ENCODE data around the gene RNF144B. TPM values are rescaled to one million over a fixed set of nuclear protein-coding genes. Genes with fewer than 3 reads are reported as not detected.
A peak's percentile ranks its signal among the peaks of the same experiment; 100 is the strongest.
"Not testable (repeated sequence)": the region's sequence is repeated elsewhere in the genome, so short reads cannot be mapped to it uniquely, and the experiment has no call there.

The RNF144B gene
- total RNA-seq, 1 donor from 2014 or later: 5.7 TPM

- Mint-ChIP-seq H3K27ac (no peak overlapping the region), H3K4me3 (ENCODE audit: low read depth) (no peak overlapping the region), H3K4me1 (ENCODE audit: low read depth) (peaks cover 19% of the 10 kb centered on the region), H3K9me3 (no peaks in the 10 kb centered on the region), H3K36me3 (ENCODE audit: low read depth) (no peaks in the 10 kb centered on the region), H3K27me3 (ENCODE audit: low read depth) (peaks cover 18% of the 10 kb centered on the region)
- no peak for DNase-seq (ENCODE audit: low spot score)
- intact Hi-C loops (cut with micrococcal nuclease): loop anchor here (5.0 kb wide), 1 partner anchor 103 kb away; no protein-coding TSS in a partner anchor
These were observed 2.5 kb upstream of the RNF144B start for GRCh38 chr6:18384621-18385020.

- H3K4me1 Mint-ChIP-seq (ENCODE audit: low read depth): peaks cover 31% of the 10 kb centered on the region
- peak overlapping the region; percentile 1 for H3K27ac Mint-ChIP-seq
- no peak for DNase-seq (ENCODE audit: low spot score)
- no peaks in the 10 kb centered on the region for H3K9me3 Mint-ChIP-seq
- H3K27me3 Mint-ChIP-seq (ENCODE audit: low read depth): peaks cover 12% of the 10 kb centered on the region
- intact Hi-C loops (cut with micrococcal nuclease): loop anchor here (2.0 to 5.0 kb wide), 2 partner anchors 58 to 101 kb away; no protein-coding TSS in a partner anchor
- peak overlapping the region; percentile 84 for H3K4me3 Mint-ChIP-seq (ENCODE audit: low read depth)
- H3K36me3 Mint-ChIP-seq (ENCODE audit: low read depth): no peaks in the 10 kb centered on the region
These were observed 713 bp upstream of the RNF144B start for GRCh38 chr6:18386298-18386976.

- no peak for DNase-seq (ENCODE audit: low spot score)
- Mint-ChIP-seq H3K9me3 (no peaks in the 10 kb centered on the region), H3K4me1 (ENCODE audit: low read depth) (peaks cover 27% of the 10 kb centered on the region), H3K4me3 (ENCODE audit: low read depth) (peak overlapping the region; percentile 84), H3K27ac (no peak overlapping the region), H3K36me3 (ENCODE audit: low read depth) (no peaks in the 10 kb centered on the region), H3K27me3 (ENCODE audit: low read depth) (peaks cover 12% of the 10 kb centered on the region)
- intact Hi-C loops (cut with micrococcal nuclease): loop anchor here (5.0 kb wide), 1 partner anchor 99 kb away; no protein-coding TSS in a partner anchor
These were observed 1.1 kb downstream of the RNF144B start for GRCh38 chr6:18388271-18388670.

DNA sequence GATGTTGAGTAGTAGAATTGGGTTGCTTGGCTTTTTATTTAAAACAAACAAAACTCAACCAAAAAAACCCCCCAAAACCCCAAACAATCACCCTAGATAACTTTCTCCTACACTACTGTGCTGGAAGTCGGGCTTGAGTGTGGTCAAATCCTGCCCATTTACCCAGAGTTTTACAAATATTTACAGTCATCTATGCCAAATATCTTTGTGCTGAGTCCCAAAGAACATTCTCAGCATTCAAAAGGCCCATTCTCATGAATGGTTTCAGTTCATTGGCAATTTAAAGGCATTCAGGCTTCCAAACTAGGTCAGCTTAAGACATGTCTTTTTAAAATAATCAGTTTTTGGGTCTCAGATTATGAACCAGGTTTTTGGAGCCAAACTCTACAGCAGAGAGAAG, 1.8 kb downstream of the RNF144B start:
- intact Hi-C loops (cut with micrococcal nuclease): loop anchor here (5.0 kb wide), 1 partner anchor 98 kb away; no protein-coding TSS in a partner anchor

DNA sequence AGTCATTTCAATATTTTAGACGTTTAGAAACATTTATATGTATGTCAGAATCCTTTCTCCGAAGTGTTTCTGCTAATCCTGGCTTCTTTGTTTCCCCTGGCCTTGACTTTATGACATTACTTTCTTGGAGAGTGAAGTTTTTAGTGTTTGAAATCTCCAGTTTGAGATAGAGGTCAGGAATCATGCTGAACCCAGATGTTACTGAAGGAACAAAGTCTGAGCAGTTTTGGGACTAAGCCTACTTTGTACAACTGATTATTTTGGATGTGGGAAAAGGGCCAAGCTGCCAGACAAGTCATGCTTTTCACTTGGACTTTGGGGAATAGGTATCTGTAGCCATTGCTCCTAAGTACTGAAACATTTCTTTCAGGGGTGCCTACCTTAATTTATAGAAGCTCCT, 2.3 kb downstream of the RNF144B start:
- intact Hi-C loops (cut with micrococcal nuclease): loop anchor here (5.0 kb wide), 1 partner anchor 98 kb away; no protein-coding TSS in a partner anchor
- H3K27me3 Mint-ChIP-seq (ENCODE audit: low read depth): peaks cover 12% of the 10 kb centered on the region
- no peak overlapping the region for H3K4me3 Mint-ChIP-seq (ENCODE audit: low read depth)
- no peak for DNase-seq (ENCODE audit: low spot score)
- peaks cover under 1% of the 10 kb centered on the region for H3K36me3 Mint-ChIP-seq (ENCODE audit: low read depth)
- no peak overlapping the region for H3K27ac Mint-ChIP-seq
- peaks cover 27% of the 10 kb centered on the region for H3K4me1 Mint-ChIP-seq (ENCODE audit: low read depth)
- H3K9me3 Mint-ChIP-seq: no peaks in the 10 kb centered on the region

More for the DNA sequence above, 1.8 kb downstream of the RNF144B start:
- Mint-ChIP-seq H3K36me3 (ENCODE audit: low read depth) (no peaks in the 10 kb centered on the region), H3K9me3 (no peaks in the 10 kb centered on the region), H3K4me3 (ENCODE audit: low read depth) (peak overlapping the region; percentile 57), H3K27ac (no peak overlapping the region), H3K27me3 (ENCODE audit: low read depth) (peaks cover 12% of the 10 kb centered on the region), H3K4me1 (ENCODE audit: low read depth) (peaks cover 27% of the 10 kb centered on the region)
- DNase-seq (ENCODE audit: low spot score): no peak

DNA sequence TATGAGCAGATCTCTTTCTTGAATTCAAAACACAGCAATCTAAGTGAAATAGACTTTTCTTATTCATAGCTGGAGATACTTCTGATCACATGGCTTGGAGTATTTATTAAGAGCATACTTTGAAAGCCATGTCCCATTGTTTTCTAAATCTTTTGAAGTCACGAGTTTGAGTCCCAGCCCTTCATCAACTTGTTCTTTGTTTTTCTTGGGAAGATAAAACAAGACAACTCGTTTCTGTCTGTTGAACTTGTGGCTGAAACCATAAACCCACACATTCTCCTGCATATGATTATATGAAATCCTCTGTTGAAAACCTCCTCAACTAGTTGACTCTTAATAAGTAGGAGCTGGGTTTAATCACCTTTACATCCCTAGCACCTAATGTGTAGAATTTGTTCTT, 3.3 kb downstream of the RNF144B start:
- intact Hi-C loops (cut with micrococcal nuclease): loop anchor here (5.0 kb wide), 1 partner anchor 122 kb away; no protein-coding TSS in a partner anchor
- H3K4me1 Mint-ChIP-seq (ENCODE audit: low read depth): peaks cover 27% of the 10 kb centered on the region
- no peak overlapping the region for H3K4me3 Mint-ChIP-seq (ENCODE audit: low read depth)
- peaks cover 3% of the 10 kb centered on the region for H3K36me3 Mint-ChIP-seq (ENCODE audit: low read depth)
- no peaks in the 10 kb centered on the region for H3K9me3 Mint-ChIP-seq
- peaks cover 17% of the 10 kb centered on the region for H3K27me3 Mint-ChIP-seq (ENCODE audit: low read depth)
- no peak for DNase-seq (ENCODE audit: low spot score)
- H3K27ac Mint-ChIP-seq: no peak overlapping the region

DNA sequence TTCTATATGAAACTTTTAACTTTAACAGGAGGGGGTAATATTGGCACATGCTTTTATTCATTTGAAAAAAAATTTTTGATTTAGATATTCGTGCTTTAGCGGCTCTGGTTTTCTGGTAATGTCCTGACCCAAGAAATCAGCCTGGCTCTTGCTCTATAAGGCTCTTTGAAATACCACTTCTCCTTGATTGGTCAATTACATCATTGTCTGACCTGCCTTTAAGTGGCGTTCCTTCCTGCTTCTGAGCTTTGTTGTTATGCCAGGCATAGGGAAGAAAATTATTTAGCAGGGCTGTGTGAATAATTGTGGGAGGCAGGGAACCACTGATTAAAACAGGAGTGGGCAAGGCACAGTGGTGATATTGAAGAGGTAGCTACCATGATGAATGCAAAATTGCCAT, 3.9 kb downstream of the RNF144B start:
- intact Hi-C loops (cut with micrococcal nuclease): loop anchor here (5.0 kb wide), 1 partner anchor 121 kb away; no protein-coding TSS in a partner anchor
- H3K9me3 Mint-ChIP-seq: no peaks in the 10 kb centered on the region
- H3K27ac Mint-ChIP-seq: no peak overlapping the region
- H3K36me3 Mint-ChIP-seq (ENCODE audit: low read depth): peaks cover 3% of the 10 kb centered on the region
- no peak overlapping the region for H3K4me3 Mint-ChIP-seq (ENCODE audit: low read depth)
- H3K27me3 Mint-ChIP-seq (ENCODE audit: low read depth): peaks cover 17% of the 10 kb centered on the region
- peaks cover 27% of the 10 kb centered on the region for H3K4me1 Mint-ChIP-seq (ENCODE audit: low read depth)
- no peak for DNase-seq (ENCODE audit: low spot score)

GRCh38 chr6:18392346-18392877, 5.3 kb downstream of the RNF144B start:
- DNase-seq (ENCODE audit: low spot score): no peak
- no peak overlapping the region for H3K4me3 Mint-ChIP-seq (ENCODE audit: low read depth)
- intact Hi-C loops (cut with micrococcal nuclease): loop anchor here (5.0 kb wide), 1 partner anchor 120 kb away; no protein-coding TSS in a partner anchor
- H3K4me1 Mint-ChIP-seq (ENCODE audit: low read depth): peaks cover 21% of the 10 kb centered on the region
- H3K36me3 Mint-ChIP-seq (ENCODE audit: low read depth): peaks cover 7% of the 10 kb centered on the region
- H3K9me3 Mint-ChIP-seq: no peaks in the 10 kb centered on the region
- peaks cover 11% of the 10 kb centered on the region for H3K27me3 Mint-ChIP-seq (ENCODE audit: low read depth)
- H3K27ac Mint-ChIP-seq: no peak overlapping the region

DNA sequence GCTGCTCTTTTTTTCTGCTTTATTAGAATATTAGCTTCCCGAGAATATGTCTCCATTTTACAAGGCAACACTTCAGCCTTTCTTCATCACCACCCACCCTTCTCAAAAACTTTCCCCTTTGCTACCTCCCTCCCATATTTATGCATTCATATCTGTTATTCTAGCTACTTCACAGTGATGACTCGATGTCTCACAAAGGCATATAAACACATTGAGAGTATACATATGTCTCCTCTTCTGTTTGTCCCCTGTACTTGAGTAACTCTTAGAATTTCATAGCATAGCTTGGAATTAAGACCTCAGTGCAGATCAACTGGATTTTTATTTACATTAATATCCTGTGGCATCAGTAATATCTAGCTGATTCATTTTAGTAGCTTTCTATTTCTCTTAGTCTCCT, 6.5 kb downstream of the RNF144B start:
- intact Hi-C loops (cut with micrococcal nuclease): loop anchor here (5.0 kb wide), 1 partner anchor 119 kb away; no protein-coding TSS in a partner anchor
- H3K27ac Mint-ChIP-seq: no peak overlapping the region
- peaks cover 7% of the 10 kb centered on the region for H3K36me3 Mint-ChIP-seq (ENCODE audit: low read depth)
- H3K4me3 Mint-ChIP-seq (ENCODE audit: low read depth): no peak overlapping the region
- no peak for DNase-seq (ENCODE audit: low spot score)
- H3K9me3 Mint-ChIP-seq: no peaks in the 10 kb centered on the region
- H3K27me3 Mint-ChIP-seq (ENCODE audit: low read depth): peaks cover 7% of the 10 kb centered on the region
- H3K4me1 Mint-ChIP-seq (ENCODE audit: low read depth): peaks cover 12% of the 10 kb centered on the region

DNA sequence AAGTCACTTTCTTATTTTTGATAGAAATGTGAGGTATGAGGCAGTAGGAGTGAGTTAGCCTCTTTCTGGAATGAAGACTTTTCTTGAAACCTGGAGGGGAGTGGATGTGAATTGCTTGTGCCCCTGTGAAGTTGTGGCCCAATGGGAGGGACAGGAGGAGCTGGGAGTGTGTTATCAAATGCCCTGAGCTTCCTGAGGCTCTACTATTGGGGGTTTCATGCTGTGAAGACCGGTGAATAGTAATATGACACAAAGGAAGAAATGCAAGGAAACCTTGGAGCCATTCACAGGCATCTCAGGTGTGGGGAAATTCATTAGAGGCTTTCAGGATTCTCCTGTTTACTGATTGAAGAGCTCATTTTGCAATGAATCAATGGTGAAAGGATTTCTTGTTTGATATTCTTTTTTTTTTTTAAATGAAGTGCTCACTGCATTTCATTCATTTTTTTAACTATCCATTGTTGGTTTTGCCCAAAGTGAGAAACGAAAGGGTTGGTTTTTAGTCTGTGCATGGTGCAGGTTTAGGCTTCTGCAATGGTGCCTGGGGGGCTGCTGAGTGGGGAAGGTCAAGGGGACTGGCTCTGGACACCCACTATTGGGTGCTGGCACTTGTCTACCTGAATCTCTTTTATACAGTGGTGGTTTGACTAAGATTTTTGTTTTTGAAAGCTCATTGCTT, 8.2 kb downstream of the RNF144B start:
- Mint-ChIP-seq H3K4me3 (ENCODE audit: low read depth) (no peak overlapping the region), H3K27me3 (ENCODE audit: low read depth) (peaks cover 7% of the 10 kb centered on the region), H3K36me3 (ENCODE audit: low read depth) (peaks cover 7% of the 10 kb centered on the region), H3K9me3 (no peaks in the 10 kb centered on the region), H3K27ac (no peak overlapping the region), H3K4me1 (ENCODE audit: low read depth) (peaks cover 11% of the 10 kb centered on the region)
- no peak for DNase-seq (ENCODE audit: low spot score)
- intact Hi-C loops (cut with micrococcal nuclease): no loop called here

DNA sequence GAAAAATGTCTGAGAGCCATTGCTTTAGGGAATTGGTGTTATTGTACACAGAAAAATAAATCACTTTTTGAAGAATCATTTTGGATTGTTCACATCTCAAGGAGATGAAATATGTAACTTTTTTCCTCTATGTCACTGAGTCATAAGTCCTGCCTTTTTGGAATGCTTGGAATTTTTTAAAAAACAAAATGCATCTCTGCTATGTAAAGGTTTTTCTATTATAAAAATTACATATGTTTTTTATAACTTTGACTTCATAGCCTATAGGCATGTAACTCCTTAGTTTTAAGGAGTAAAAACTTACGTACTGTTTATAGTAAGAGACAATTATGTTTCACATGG, 8.7 kb downstream of the RNF144B start:
- Mint-ChIP-seq H3K36me3 (ENCODE audit: low read depth) (peaks cover 8% of the 10 kb centered on the region), H3K4me1 (ENCODE audit: low read depth) (peaks cover 11% of the 10 kb centered on the region), H3K9me3 (no peaks in the 10 kb centered on the region), H3K27me3 (ENCODE audit: low read depth) (peaks cover 7% of the 10 kb centered on the region), H3K27ac (no peak overlapping the region), H3K4me3 (ENCODE audit: low read depth) (no peak overlapping the region)
- intact Hi-C loops (cut with micrococcal nuclease): no loop called here
- DNase-seq (ENCODE audit: low spot score): no peak

GRCh38 chr6:18397701-18398100, 10.6 kb downstream of the RNF144B start:
- peaks cover 19% of the 10 kb centered on the region for H3K36me3 Mint-ChIP-seq (ENCODE audit: low read depth)
- DNase-seq (ENCODE audit: low spot score): no peak
- intact Hi-C loops (cut with micrococcal nuclease): no loop called here
- peaks cover 13% of the 10 kb centered on the region for H3K4me1 Mint-ChIP-seq (ENCODE audit: low read depth)
- peaks cover 7% of the 10 kb centered on the region for H3K27me3 Mint-ChIP-seq (ENCODE audit: low read depth)
- no peak overlapping the region for H3K27ac Mint-ChIP-seq
- H3K9me3 Mint-ChIP-seq: no peaks in the 10 kb centered on the region
- H3K4me3 Mint-ChIP-seq (ENCODE audit: low read depth): no peak overlapping the region

DNA sequence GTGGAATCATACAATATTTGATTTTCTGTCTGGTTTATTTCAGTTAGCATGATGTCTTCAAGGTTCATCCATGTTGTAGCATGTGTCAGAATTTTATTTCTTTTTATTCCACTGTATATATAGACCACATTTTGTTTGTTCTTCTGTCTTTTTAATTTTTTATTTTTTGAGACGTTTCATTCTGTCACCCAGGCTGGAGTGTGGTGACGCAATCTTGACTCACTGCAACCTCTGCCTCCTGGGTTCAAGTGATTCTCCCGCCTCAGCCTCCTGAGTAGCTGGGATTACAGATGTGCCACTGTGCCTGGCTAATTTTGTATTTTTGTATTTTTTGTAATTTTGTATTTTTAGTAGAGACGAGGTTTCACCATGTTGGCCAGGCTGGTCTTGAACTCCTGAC, 11.1 kb downstream of the RNF144B start:
- DNase-seq (ENCODE audit: low spot score); H3K27me3 Mint-ChIP-seq (ENCODE audit: low read depth); H3K9me3 Mint-ChIP-seq; H3K27ac Mint-ChIP-seq; intact Hi-C loops (cut with micrococcal nuclease); H3K4me3 Mint-ChIP-seq (ENCODE audit: low read depth): not testable (repeated sequence)
- Mint-ChIP-seq H3K4me1 (ENCODE audit: low read depth) (peaks cover 13% of the 10 kb centered on the region), H3K36me3 (ENCODE audit: low read depth) (peaks cover 19% of the 10 kb centered on the region)
